Left lung (tissue), 10 donors: Measurements from ENCODE around the gene TCF12. TPM values are rescaled to one million over a fixed set of nuclear protein-coding genes. Genes with fewer than 3 reads are reported as not detected.
A peak's percentile ranks its signal among the peaks of the same experiment; 100 is the strongest.

ENCODE experiments used
- ATAC-seq: fragments of 200-7000 bp; cut with Tn5 transposase; one replicate; pipeline ENCODE4 v1.9.1; 2020; ENCODE audit warnings: moderate library complexity
- DNase-seq, 4 donors: peaks; one replicate each; pipeline ENCODE4 v3.0.0-alpha.2; 2013 to 2020
- H3K27ac ChIP-seq, 2 donors: fragments of 200-600 bp; sonication (generic) in 1 of 2; one replicate each; pipeline versions ENCODE4 v1.5.0 to v1.8.0; 2020 to 2021
- H3K27me3 ChIP-seq, 2 donors: fragments of 200-600 bp; sonication (generic) in 1 of 2; one replicate each; pipeline versions ENCODE4 v1.5.0 to v1.8.0; 2020 to 2021
- H3K36me3 ChIP-seq, 2 donors: fragments of 200-600 bp; sonication (generic) in 1 of 2; one replicate each; pipeline versions ENCODE4 v1.5.0 to v1.8.0; 2020 to 2021
- H3K4me1 ChIP-seq, 2 donors: fragments of 200-600 bp; one replicate each; pipeline ENCODE4 v1.8.0; 2021
- H3K4me3 ChIP-seq, 2 donors: fragments of 200-600 bp; sonication (generic) in 1 of 2; one replicate each; pipeline versions ENCODE4 v1.5.0 to v1.8.0; 2020 to 2021; ENCODE audit warnings: mild to moderate bottlenecking in 1 of 2
- H3K9me3 ChIP-seq, 2 donors: fragments of 200-600 bp; sonication (generic) in 1 of 2; one replicate each; pipeline versions ENCODE4 v1.5.0 to v1.8.0; 2020 to 2021
- CTCF ChIP-seq, 2 donors: fragments of 200-600 bp; sonication (generic) in 1 of 2; IDR thresholded peaks; one replicate each; pipeline versions ENCODE4 v1.5.0 to v1.8.0; 2021; ENCODE audit warnings: antibody characterized with exemption in 2 of 2
- intact Hi-C, 2 donors: fragments of 100-400 bp; cut with DNase I; formaldehyde crosslinking; loops; one replicate each; pipeline versions ENCODE4 v1.11.2 to v1.14.2; 2022
- polyA plus RNA-seq, 6 donors: library from polyadenylated mRNA; unstranded; fragments of 120-200 nt; gene quantifications; one replicate each; pipeline ENCODE4 v1.2.1, GENCODE V29; 2013; ENCODE audit not compliant: insufficient read length in 6 of 6
- total RNA-seq, 2 donors: library from RNA; stranded (reverse); fragmentation: NEBNext Ultra II Directional; extraction: Animal tissue kit (Norgen Biotek cat#: 25700); gene quantifications; one replicate each; pipeline ENCODE4 v1.2.1, GENCODE V29; 2021
- donor health status: DM: no; HTN: yes; CAD: no.
- donor health status: DM: no; HTN: no; CAD: no.

Gene TCF12
- total and polyA plus RNA-seq, 8 donors = 106 to 148 (median 130) TPM

GRCh38 chr15:57041416-57041815 lies 123.0 kb downstream of the TCF12 start:
- Histone ChIP-seq H3K4me3 (no peak overlapping the region), H3K36me3 (no peaks in the 10 kb centered on the region), H3K9me3 (no peaks in the 10 kb centered on the region), H3K4me1 (peaks cover 0 to 5% of the 10 kb centered on the region in 2 donors), H3K27ac (no peak overlapping the region), H3K27me3 (no peaks in the 10 kb centered on the region)
- no peak for TF ChIP-seq CTCF (IDR thresholded peaks at IDR 0.05)
- ATAC-seq (no peak), DNase-seq (no peak)
- intact Hi-C loops = no loop called here

- H3K27me3 ChIP-seq = no peaks in the 10 kb centered on the region
- no peak for TF ChIP-seq CTCF (IDR thresholded peaks at IDR 0.05)
- no peak overlapping the region for H3K4me3 ChIP-seq
- DNase-seq (no peak), ATAC-seq (peak; percentile 44)
- no peaks in the 10 kb centered on the region for H3K9me3 ChIP-seq
- no peak overlapping the region for H3K27ac ChIP-seq
- no peaks in the 10 kb centered on the region for H3K36me3 ChIP-seq
- no peaks in the 10 kb centered on the region for H3K4me1 ChIP-seq
- intact Hi-C loops = no loop called here
Measured at GRCh38 chr15:57044072-57044702, 125.7 kb downstream of the TCF12 start.

- Histone ChIP-seq H3K36me3 (no peaks in the 10 kb centered on the region), H3K4me1 (no peaks in the 10 kb centered on the region), H3K9me3 (no peaks in the 10 kb centered on the region), H3K4me3 (no peak overlapping the region), H3K27me3 (no peaks in the 10 kb centered on the region), H3K27ac (no peak overlapping the region)
- ATAC-seq (no peak), DNase-seq (no peak)
- TF ChIP-seq CTCF (IDR thresholded peaks at IDR 0.05) = no peak
- intact Hi-C loops = no loop called here
Measured at GRCh38 chr15:57044970-57045369, 126.5 kb downstream of the TCF12 start.

- Histone ChIP-seq H3K27me3 (no peaks in the 10 kb centered on the region), H3K4me3 (no peak overlapping the region), H3K27ac (no peak overlapping the region), H3K9me3 (no peaks in the 10 kb centered on the region), H3K4me1 (no peaks in the 10 kb centered on the region), H3K36me3 (no peaks in the 10 kb centered on the region)
- ATAC-seq (no peak), DNase-seq (no peak)
- intact Hi-C loops = no loop called here
- TF ChIP-seq CTCF (IDR thresholded peaks at IDR 0.05) = no peak
Measured at GRCh38 chr15:57045741-57046382, 127.4 kb downstream of the TCF12 start.

- H3K4me3 ChIP-seq = no peak overlapping the region
- no peaks in the 10 kb centered on the region for H3K36me3 ChIP-seq
- ATAC-seq (no peak), DNase-seq (no peak)
- peaks cover 0 to 13% of the 10 kb centered on the region in 2 donors for H3K4me1 ChIP-seq
- H3K27me3 ChIP-seq = no peaks in the 10 kb centered on the region
- no peaks in the 10 kb centered on the region for H3K9me3 ChIP-seq
- intact Hi-C loops = no loop called here
- no peak overlapping the region for H3K27ac ChIP-seq
- no peak for TF ChIP-seq CTCF (IDR thresholded peaks at IDR 0.05)
Measured at GRCh38 chr15:57048930-57049549, 130.6 kb downstream of the TCF12 start.
